Measurements from ENCODE around the gene SARDH.
A peak's percentile ranks its signal among the peaks of the same experiment; 100 is the strongest.

The SARDH gene

GRCh38 chr9:133725886-133726285, 12.3 kb downstream of the SARDH start:
- no peak overlapping the region for H3K4me3 ChIP-seq (ENCODE audit: low read length)
- no peak for DNase-seq (ENCODE audit: low read depth, low spot score)

- no peak for DNase-seq (ENCODE audit: low read depth, low spot score)
- no peak overlapping the region for H3K4me3 ChIP-seq (ENCODE audit: low read length)
These were observed 19.4 kb downstream of the SARDH start for GRCh38 chr9:133718563-133719315.

GRCh38 chr9:133717113-133718031, 20.8 kb downstream of the SARDH start:
- no peak overlapping the region for H3K4me3 ChIP-seq (ENCODE audit: low read length)
- no peak for DNase-seq (ENCODE audit: low read depth, low spot score)

- no peak overlapping the region for H3K4me3 ChIP-seq (ENCODE audit: low read length)
- no peak for DNase-seq (ENCODE audit: low read depth, low spot score)
These were observed 21.5 kb downstream of the SARDH start for GRCh38 chr9:133716564-133717112.

- H3K4me3 ChIP-seq (ENCODE audit: low read length), result no peak overlapping the region
- no peak for DNase-seq (ENCODE audit: low read depth, low spot score)
These were observed 22.1 kb downstream of the SARDH start for GRCh38 chr9:133715866-133716563.

- DNase-seq (ENCODE audit: low read depth, low spot score), result no peak
- H3K4me3 ChIP-seq (ENCODE audit: low read length), result no peak overlapping the region
These were observed 22.8 kb downstream of the SARDH start for GRCh38 chr9:133715295-133715865.

- DNase-seq (ENCODE audit: low read depth, low spot score), result no peak
- H3K4me3 ChIP-seq (ENCODE audit: low read length), result no peak overlapping the region
These were observed 23.4 kb downstream of the SARDH start for GRCh38 chr9:133714606-133715294.

- DNase-seq (ENCODE audit: low read depth, low spot score), result no peak
- H3K4me3 ChIP-seq (ENCODE audit: low read length), result no peak overlapping the region
These were observed 24.1 kb downstream of the SARDH start for GRCh38 chr9:133713960-133714495.

- DNase-seq (ENCODE audit: low read depth, low spot score), result no peak
- H3K4me3 ChIP-seq (ENCODE audit: low read length), result no peak overlapping the region
These were observed 24.8 kb downstream of the SARDH start for GRCh38 chr9:133713150-133713959.

GRCh38 chr9:133712221-133713100, 25.7 kb downstream of the SARDH start:
- DNase-seq (ENCODE audit: low read depth, low spot score), result no peak
- no peak overlapping the region for H3K4me3 ChIP-seq (ENCODE audit: low read length)

- DNase-seq (ENCODE audit: low read depth, low spot score), result no peak
- no peak overlapping the region for H3K4me3 ChIP-seq (ENCODE audit: low read length)
These were observed 26.5 kb downstream of the SARDH start for GRCh38 chr9:133711428-133712220.

GRCh38 chr9:133710661-133711427, 27.3 kb downstream of the SARDH start:
- DNase-seq (ENCODE audit: low read depth, low spot score), result no peak
- H3K4me3 ChIP-seq (ENCODE audit: low read length), result no peak overlapping the region

GRCh38 chr9:133709691-133710571, 28.2 kb downstream of the SARDH start:
- H3K4me3 ChIP-seq (ENCODE audit: low read length), result no peak overlapping the region
- no peak for DNase-seq (ENCODE audit: low read depth, low spot score)

GRCh38 chr9:133709015-133709611, 29.0 kb downstream of the SARDH start:
- peak; percentile 93 for DNase-seq (ENCODE audit: low read depth, low spot score)
- no peak overlapping the region for H3K4me3 ChIP-seq (ENCODE audit: low read length)
